Ammon's horn (tissue), 1 donor: Measurements from ENCODE around the gene SP4.

Source experiments
- DNase-seq: peaks from one replicate; pipeline ENCODE4 v3.0.0-alpha.2; 2016; ENCODE audit warnings: low spot score

The SP4 gene

DNA sequence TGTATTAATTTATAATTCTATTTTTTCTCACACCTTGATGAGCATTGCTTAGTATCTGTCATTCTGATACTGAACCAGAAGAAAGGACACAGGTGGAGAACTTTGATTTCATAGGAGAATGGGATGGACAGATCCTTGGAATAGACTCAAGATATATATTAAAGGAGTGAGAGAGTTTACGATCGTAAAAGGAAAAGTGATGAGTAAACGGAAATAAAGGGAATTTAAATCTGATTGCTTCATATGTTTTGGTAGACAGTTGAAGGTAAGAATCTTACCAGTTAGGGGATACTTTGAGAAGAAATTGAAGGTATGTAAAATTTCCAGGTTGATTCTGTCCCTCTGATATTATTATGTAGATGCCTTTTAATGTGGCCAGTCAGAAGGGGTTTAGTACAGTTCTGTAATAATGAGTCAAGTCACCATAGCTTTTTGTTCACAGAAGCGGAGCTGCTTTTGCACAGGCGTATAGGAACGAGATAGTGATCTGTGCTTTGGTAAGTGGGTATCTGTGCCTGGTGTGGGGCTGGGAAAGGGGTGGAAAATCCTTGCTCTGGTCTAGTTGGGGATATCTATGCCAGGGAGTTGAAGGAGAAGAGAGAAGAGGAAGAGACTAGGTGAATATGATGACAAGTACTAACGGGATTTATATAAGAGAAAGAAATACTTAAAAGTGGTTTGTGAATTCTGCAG lies 15.4 kb downstream of the SP4 start:
- DNase-seq = no peak

DNA sequence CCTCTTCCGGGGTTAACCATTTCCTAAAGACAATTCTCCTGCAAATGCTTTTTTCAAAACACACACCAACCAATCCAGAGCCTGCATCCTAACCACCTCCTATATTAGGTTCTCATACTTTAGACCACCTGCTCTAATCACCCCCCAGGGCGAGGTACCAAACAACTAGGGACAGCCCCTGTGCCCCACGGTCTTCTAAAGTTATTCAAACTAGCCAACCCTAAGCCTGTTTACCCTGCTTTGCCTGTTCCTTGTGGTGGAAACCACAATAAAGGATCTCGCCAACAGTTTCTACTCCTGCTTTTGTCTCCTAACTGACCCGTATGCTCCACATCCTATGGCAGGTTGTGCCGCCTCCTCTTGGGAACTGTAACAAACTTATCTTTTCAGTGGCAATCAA lies 21.1 kb downstream of the SP4 start:
- DNase-seq = no peak

DNA sequence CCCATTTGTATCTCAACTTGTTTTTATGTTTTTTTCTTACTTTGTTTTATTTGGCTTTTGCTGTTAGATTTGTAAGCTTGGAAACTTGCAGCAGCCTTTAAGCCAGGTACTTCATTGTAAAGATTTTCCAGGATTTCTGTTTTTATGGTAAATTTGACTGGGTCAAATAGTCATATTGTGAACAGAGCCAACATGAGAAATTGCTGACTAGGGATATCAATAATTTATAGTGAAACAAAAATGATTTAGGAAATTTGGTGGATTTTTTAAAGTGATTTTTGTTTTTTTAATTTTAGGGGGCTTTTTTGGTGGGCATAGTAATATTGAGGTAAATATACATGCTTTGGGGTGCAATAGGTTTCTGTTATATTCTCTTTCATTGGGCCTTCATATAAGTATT lies 22.2 kb downstream of the SP4 start:
- no peak for DNase-seq

DNA sequence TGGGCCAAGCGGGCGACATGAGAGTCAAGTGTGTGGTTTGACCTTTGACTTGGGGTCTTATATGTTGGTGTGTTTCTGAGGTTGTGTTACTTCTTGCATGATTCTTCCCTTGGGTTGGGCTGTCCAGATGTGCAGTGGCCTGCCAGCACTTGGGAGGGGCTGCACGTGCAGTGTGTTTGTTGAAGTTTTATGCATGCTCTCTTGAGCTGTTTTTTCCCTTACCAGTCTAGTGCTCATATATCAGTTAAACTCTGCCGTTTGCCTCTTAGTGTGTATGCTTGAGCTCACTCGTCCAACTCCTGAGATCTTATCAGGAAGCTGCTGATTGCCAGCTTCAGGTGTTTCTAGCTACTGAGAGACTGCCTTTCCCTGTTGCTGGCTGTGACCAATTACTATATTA lies 23.1 kb downstream of the SP4 start:
- no peak for DNase-seq

DNA sequence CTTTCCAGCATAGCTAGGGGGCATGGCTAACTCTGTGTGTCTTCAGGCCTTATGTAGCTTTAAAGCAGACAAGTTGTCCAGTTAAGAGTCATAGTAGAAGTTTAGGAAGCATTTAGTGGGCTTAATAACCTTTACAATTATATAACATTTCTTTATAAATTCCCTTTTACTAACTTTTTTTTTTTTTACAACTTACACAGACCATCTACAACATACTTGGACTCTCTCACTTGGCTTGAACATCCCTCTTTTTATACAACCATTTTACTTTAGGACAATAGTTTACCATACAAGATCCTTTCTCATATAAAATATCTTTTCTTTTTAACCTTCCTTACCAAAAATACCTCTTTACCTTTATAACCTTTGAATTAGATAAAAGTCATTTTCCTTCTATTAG lies 26.3 kb downstream of the SP4 start:
- no peak for DNase-seq

DNA sequence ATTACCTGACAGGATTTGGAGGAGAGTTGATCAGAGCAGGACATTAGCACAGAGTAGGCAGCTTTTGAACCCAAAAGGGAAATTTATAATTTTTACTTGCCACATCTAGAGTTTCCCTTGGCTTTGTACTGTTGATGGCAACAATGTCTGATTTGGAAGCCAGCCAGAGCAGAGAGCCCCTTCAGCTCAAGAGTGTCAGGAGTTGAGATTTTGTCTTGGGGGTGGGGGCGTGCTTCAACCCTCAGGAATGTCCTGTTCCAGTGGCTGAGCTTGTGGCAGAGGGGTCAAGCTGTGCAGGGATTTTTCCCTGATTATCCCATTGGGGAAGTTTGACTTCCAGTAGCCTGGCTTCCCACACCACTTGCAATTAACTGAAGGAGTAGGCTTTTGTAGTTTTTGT lies 27.0 kb downstream of the SP4 start:
- no peak for DNase-seq

DNA sequence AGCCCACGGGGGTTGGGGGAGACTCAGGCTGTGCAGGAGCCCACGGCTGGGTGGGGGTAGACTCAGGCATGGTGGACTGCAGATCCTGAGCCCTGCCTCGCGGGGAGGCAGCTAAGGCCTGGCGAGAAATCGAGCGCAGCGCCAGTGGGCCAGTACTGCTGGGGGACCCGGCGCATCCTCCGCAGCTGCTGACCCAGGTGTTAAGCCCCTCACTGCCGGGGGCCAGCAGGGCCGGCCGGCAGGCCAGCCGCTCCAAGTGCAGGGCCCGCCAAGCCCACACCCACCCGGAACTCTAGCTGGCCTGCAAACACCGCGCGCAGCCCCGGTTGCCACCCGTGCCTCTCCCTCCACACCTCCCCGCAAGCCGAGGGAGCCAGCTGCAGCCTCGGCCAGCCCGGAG lies 33.4 kb downstream of the SP4 start:
- DNase-seq = no peak

DNA sequence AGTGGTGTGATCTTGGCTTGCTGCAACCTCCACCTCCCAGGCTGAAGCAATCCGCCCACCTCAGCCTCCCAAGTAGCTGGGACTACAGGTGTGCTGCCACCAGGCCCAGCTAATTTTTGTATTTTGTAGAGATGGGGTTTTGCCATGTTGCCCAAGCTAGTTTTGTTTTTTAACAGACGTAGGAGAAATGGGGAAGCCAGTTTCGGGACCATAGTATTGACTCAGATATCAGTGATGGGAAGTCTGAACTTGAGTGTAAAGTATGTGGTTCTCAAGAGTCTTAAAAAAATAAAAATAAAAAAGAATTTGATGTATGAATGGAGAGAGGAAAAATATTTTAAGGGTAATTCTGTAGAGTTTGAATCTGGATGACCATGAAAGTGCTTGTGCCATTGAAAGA lies 34.2 kb downstream of the SP4 start:
- DNase-seq = no peak

DNA sequence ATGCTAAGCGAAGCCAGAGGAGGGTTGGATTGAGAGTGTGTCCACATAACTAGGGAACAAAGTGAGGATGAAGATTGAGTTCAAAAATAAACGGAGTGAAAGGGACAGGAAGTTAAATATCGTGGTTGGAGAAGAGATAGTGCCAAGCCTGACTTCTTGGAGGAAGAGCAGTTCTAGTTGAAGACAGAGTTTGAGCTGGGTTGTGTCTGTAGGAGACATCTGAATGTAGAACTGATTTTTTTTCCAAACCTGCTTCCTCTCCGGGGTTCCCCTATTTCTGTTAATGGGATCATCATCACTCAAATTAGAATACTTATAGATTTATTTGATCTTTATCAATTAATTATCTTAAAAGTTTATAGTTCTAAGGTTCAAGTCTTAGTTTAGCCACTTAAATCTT lies 35.6 kb downstream of the SP4 start:
- DNase-seq = no peak

DNA sequence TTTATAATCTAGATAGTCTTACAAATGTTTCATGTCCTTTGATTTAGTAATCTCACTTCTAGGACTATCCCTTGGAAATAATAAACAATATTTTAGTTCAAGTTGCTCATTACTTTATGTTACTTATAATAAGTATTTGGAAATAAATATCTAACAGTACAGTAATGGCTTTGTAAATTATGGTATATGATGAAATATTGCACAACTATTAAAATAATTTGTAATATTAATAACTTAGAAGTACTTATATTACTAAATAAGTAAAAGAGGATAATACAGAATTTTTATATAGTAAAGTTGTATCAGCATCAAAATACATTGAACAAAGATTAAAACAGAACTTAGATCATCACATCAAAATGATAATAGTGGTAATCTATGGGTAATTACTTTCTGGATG lies 41.1 kb downstream of the SP4 start:
- DNase-seq = no peak

DNA sequence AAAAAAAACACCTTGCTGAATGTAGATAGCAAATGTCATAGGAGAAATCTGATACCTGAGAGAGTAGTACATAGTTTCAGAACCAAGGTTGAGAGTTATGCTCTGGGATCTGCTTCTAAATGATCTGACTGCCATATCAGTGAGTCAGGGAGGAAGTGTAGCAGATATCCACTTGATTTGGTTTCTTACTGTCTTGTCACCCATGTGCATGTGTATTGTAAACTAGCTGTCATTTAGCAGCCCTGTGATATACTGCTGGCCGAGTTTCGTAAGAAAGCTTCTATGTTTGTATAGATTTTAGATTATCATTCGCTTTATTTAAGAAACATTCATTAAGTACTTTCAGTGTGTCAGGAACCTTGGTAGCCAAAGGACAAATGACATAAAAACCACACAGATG lies 42.0 kb downstream of the SP4 start:
- DNase-seq = no peak

DNA sequence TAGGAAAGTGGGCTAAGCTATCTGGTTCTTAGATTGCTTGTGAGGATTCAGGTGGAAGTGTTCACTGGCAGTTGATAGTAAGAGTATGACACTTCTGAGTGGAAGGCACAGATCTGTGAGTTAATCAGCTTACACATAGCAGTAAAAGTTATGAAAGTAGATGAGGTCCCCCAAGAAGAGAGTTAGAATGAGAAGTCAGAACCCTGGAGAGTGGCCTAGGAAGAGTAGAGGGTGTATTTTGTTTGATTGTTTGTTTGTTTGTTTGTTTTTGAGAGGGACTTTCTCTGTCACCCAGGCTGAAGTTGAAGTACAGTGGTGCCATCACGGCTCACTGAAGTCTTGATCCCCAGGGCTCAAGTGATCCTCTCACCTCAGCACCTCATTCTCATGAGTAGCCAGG lies 44.1 kb downstream of the SP4 start:
- DNase-seq = no peak

DNA sequence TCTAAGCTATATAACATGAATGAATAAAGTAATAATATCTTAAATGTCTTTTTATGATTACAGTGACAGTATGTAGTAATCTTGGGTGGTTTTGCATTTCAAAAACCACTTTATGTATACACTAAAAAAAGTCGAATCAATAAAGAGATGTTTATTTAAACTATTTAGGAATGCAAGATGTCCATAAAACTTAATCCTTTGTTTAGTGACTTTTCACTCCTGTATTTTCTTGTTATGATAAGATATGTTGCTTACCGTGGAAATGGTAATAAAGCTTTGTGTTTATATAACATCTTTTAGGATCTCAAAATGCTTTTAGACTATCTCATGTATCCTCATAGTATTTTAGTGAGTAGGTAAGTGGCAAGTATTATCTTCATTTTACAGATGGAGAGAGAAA lies 48.5 kb downstream of the SP4 start:
- no peak for DNase-seq

DNA sequence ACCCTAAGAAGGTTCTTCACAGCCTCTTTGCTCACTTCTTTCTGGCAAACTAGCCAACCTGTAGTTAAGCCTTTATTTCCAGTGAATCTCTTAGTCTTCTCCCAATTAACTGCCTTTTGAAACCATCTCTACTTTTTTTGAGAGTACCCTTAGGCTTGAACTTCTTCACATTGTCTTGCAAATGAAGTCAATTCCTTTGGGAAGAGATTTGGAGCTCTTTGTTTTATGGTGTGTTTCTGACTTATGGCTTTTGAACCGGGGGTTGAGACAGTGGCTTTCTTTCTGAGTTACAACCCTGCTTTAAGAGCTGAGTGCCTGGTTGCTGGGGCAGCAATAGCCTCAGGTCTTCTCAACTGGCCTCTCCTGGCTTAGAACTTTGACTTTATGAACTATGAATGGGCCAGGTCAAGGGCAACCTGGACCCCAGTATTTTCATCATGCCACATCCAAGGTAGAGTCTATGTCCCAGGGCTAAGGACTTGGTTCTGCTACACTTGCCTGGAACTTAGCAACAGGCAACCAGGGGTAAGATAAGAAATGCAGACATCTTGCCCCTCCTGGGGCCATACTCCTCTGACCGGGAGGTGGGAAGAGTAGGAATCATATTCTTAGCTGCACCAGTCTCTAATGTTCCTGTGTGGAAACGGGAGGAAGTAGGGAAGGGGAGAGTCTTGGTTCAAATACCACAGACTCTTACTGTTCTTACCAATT lies 53.0 kb downstream of the SP4 start:
- DNase-seq = no peak

DNA sequence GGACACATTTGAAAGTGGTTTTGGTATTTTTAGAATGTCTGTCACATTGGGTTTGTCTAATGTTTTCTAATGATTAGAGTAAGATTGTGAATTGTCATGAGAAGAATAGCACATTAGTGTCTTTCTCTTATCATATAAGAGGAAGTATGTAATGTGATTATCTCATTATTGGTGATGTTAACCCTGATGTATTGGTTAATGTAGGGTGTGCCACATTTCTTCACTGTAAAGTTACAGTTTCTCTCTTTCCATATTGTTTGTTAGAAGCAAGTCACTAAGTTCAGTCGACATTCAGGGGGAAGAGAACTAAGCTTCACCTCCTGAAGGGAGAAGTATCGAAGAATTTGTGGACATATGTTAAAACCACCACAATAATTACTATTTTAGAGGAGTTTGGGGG lies 58.6 kb downstream of the SP4 start:
- no peak for DNase-seq

DNA sequence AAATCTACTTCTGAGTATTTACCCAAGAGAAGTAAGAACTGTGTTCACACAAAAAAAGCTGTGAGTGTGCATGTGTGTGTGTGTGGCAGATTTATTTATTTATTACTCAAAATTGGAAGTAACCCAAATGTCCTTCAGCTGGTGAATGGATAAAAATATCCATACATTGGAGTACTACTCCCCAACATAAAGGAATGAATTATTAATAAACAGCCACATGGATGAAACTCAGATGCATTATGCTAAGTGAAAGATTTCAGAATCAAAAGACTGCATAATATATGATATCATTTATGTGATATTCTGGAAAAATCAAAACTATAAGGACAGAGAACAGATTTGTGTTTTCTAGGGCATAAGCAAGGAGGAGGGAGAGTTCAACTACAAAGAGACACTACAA lies 67.8 kb downstream of the SP4 start:
- no peak for DNase-seq

DNA sequence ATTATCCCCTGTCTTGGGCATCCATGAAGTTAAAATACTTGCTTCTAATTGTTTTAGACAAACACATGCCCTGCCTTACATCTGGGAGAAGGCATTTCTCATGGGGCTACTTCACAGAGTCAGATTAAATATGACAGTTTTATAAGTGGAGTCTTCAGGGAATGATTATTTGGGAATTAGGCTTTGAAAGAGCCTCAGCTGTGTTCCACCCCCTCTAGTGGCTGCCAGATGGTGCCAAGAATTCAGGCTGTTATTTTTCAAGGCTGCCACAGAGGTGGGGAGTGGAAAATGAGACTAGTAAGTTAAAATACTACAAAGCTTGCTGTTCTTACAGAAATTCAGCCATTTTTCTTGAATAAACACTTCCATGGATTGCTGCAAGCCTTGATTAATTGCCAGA lies 69.2 kb downstream of the SP4 start:
- peak; percentile 9 for DNase-seq

DNA sequence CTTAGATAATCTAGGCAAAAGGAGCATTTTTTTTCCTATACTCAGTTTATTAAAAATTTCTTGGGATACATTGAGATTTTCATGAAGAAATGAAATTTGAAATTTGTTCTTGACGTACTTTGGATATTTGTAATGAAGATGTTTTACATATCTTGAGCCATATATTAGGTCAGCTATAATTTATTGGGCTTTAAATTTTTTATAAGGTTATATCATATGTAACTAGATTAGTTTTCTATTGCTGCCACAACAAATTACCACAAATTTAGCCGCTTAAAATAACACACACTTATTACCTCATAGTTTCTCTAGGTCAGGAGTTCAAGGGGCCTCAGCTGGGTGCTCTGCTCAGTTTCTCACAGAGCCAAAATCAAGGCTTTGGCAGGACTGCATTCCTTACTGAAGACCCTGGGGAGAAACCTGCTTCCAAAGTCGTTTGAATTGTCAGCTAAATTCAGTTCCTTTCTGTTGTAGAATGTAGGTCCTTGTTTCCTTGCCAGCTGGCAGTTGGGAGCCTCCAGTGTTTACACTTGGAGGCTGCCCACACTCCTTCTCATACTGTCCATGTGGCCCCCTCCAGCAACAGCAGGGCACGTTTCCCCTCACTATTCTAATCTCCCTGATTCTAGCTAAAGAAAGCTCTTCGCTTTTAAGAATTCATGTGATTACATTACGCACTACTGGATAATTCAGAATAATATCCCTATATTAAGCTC lies 72.4 kb downstream of the SP4 start:
- DNase-seq = no peak

DNA sequence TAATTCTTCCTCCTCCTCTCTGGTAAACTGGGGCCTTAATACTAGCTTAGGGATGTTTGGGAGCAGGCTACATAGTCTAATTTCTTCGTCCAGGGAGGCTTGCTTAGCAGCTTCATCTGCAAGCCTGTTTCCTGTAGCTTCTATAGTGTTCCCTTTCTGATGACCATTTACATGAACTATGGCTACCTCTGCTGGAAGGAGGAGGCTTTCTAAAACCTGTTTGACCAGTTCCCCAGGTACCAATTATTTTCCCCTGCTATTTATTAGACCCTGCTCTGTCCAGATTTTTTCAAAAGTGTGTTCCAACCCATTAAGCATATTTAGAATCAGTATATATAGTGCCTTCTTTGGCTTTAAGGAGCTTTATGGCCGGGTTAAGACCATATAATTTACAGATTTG lies 76.1 kb downstream of the SP4 start:
- DNase-seq = no peak

DNA sequence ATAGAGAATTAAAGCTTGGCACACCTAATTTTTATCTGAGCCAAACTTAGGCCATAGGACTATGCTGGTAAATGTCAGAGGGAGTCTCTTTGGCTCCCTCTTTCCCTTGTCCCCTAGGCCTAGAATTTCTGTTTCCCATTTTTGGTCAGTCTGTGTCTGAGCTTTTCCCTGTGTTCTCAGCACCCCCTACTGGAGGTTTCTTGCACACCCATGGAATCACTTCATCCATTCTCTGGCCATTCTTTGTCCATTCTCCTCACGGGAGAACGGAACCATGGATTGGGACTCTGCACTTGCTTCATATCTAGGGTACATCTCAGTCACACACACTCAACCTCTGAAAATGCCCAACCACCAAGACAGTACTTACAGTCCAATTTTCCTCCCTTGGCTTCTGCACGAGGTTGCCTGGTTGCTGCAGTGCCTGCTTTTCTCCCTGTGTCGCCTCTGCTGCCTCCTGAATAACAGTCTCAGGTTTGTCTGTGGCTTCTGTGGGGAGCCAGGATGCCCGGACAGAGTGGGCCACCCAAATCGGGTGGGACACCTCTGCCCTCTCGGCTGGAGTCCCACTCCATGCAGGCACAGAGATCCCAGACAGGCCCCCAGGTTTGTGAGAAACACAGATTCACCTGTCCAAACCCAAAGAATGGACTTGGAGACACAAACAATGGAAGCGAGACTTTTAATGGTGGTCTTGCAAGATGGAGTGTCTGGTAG lies 79.9 kb downstream of the SP4 start:
- peak; percentile 62 for DNase-seq

DNA sequence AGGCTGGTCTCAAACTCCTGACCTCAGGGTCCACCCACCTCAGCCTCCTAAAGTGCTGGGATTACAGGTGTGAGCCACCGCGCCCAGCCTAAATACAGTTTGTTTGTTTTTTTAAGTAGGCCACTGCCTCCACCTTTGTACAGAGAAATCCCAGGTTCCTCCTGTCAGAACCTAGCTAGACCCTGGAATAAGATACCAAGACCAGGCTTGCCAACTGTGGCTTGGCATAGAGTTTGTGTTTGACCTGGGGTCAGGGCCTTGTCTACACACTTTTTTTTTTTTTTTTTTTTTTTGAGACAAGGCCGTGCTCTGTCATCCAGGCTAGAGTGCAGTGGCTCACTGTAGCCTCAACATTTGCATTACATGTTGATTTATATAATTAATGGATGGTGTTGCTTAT lies 80.7 kb downstream of the SP4 start:
- no peak for DNase-seq

DNA sequence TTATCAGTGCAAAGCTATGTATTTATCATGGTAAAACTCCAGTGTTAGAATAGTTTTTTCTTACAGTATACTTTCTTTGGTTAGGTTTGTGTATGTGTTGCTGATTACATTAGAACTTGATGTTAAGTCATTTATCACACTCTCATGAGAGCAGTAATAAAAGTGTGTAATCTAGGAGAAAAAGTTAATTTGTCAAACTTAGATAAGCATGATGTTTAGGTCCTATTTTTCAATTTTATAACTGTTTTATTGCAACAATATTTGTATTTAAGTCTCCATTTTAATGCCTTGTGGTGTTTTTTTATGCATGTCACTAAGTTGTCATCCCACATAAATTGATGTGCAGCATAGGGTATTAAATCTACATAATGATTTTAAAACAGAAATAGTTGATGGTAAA lies 86.2 kb downstream of the SP4 start:
- DNase-seq = no peak

DNA sequence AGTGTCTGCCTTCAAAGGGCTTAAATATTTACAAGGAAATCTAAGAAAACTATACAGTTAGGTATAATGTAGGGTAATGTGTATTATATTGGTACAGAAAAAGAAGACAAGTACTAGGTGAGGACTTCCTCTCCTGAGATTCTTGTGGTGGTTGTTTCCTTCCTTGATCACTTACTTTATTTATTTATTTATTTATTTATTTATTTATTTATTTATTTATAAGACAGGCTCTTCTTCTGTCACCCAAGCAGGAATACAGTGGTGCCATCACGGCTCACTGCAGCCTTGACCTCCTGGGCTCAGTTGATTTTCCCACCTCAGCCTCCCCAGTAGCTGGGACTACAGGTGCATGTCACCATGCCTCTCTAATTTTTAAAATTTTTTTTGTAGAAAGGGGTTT lies 96.8 kb downstream of the SP4 start:
- no peak for DNase-seq
